ENCODE results near the gene NEURL1B.
A peak's percentile ranks its signal among the peaks of the same experiment; 100 is the strongest.

- TF ChIP-seq ZNF184 (tag by site-specific recombination; IDR thresholded peaks at IDR 0.05) (no peak), CTCF (tag by site-specific recombination; IDR thresholded peaks at IDR 0.05) (no peak), ZNF24 (tag by site-specific recombination; IDR thresholded peaks at IDR 0.05) (no peak), ZNF274 (IDR thresholded peaks at IDR 0.05; ENCODE audit: low read length) (no peak), ZNF274 (tag by site-specific recombination; IDR thresholded peaks at IDR 0.05; ENCODE audit: borderline replicate concordance) (no peak), REST (tag by site-specific recombination; IDR thresholded peaks at IDR 0.05) (peak; percentile 37; the same call in 1 of the 2 replicates)
These were observed 42.5 kb upstream of the NEURL1B start for GRCh38 chr5:172598251-172599203.
